Fibroblast of the aortic adventitia (primary cell): ENCODE results near the gene KCNQ1OT1. TPM values are rescaled to one million over a fixed set of nuclear protein-coding genes. Genes with fewer than 3 reads are reported as not detected.

Experiments used
- DNase-seq: peaks from one replicate; pipeline ENCODE4 v3.0.0-alpha.2; 2010; ENCODE audit warnings: low read depth
- H3K4me3 ChIP-seq: 2 replicates; pipeline ENCODE4 v1.5.1; 2011; ENCODE audit warnings: low read depth, mild to moderate bottlenecking, control low read depth, low read length, moderate library complexity
- CTCF ChIP-seq: IDR thresholded peaks from 2 replicates; pipeline ENCODE4 v1.5.1; 2011; ENCODE audit warnings: mild to moderate bottlenecking, low read length, control low read depth, inconsistent platforms; ENCODE audit not compliant: insufficient read depth
- total RNA-seq: library from RNA; depleted of rRNA; stranded (reverse); fragments of >200 nt; gene quantifications from 2 replicates; pipeline ENCODE4 v1.2.3, GENCODE V29; 2012; ENCODE audit warnings: low replicate concordance

Gene KCNQ1OT1
- total RNA-seq, 1 donor: 5.5 TPM

DNA sequence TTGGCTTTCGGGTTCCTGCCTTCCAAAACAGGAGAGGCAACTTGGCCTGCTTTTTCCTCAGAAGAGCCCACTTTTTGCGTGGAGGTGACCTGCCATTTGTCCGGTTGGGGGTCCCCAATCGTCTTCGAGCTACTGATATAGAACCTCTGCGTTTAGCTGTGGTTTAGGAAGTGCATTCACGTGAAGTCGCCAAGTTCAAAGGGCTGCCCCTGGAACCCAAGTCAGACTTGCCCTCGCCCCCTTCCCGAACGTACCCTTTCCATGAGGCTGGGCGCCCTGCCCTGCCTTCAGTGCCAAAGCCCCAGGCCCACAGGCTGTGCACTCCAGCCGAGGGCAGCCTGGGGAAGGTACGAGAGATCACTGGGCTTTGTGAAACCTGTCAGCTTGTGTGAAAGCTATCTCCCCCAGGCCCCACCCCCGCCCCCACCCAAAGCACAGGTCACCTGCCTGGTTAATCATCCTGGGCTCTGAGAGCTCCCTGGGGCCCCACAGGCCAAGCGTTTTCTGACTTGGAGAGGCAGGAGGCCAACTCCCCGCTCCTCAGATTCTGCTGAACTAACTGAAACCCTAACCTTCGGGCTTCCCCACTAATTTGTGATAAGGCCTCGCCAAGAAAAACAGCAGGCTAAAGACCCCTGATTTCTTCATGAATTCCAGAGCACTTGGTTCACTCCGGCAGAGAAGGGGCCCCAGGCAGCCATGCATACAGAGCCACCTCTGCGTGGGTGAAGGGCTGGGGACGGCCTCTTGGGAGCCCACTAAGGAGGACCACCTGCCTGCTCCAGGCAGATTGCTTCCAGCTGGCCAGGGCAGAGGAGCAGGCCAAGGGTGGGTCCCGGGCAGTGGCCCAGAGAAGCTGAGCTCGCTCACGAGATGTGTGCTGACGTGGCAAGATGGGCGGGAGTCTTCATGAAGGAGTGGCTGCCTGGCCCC is 25.8 kb upstream of the KCNQ1OT1 start:
- peak; percentile 96 for DNase-seq
- H3K4me3 ChIP-seq: no peak overlapping the region
- TF ChIP-seq CTCF: no peak

DNA sequence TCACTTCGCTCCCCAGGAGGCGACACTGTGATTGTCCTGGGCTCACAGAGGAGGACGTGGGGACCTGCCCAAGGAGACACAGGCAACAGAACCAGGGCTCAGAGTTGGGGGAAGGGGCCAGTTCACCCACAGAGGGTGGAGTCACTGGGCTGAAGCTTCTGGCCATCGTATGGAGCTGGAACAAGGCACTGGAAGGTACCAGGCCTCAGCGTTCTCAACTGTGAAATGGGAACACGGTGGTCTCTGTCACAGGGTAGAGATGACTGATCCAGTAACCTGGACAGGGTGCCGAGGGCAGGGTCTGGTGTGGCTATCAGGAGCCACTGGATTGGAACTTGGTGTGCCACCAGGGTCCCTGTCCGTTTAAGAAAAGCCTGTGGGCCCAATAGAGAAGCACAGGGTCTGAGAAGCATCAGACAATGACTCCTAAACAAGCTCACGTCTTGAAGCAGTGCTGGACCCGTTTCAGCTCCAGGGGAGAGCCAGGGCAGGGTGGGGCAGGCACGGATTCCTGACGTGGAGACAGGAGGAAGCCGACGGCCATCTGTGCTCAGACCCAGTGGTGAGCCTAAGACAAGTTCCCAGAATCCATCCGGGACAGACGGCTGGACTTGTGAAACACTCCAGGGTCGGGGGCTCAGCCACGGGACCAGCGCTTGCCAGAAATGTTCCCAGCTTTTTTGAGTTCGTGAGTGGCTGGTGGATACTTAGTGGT is 25.0 kb upstream of the KCNQ1OT1 start:
- peak; percentile 89 for DNase-seq
- TF ChIP-seq CTCF: no peak

GRCh38 chr11:2724104-2724503 is 24.3 kb upstream of the KCNQ1OT1 start:
- TF ChIP-seq CTCF: no peak
- no peak for DNase-seq
- no peak overlapping the region for H3K4me3 ChIP-seq

More for the DNA sequence above, 25.0 kb upstream of the KCNQ1OT1 start:
- H3K4me3 ChIP-seq: no peak overlapping the region

DNA sequence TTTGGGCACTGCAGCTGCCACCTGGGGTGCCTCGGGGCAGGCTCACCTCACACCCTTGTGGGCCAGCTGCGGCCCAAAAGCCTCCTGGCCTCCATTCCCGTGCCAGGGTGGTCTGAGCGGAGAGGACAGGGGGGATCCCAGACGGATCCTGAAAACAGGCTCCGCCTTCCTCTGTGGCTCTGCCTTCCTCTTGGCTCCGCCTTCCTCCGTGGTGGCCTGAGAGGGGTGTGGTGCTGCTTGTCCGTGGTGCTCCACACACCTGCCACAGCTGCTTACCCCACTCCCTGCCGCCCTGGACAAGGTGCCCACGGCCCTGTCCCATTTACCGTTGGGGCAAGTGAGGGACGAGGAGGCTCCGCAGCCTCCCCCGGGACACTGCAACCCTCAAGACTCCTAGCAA is 23.2 kb upstream of the KCNQ1OT1 start:
- TF ChIP-seq CTCF: no peak
- no peak for DNase-seq

GRCh38 chr11:2721210-2721916 is 21.6 kb upstream of the KCNQ1OT1 start:
- no peak for TF ChIP-seq CTCF
- no peak overlapping the region for H3K4me3 ChIP-seq
- no peak for DNase-seq

More for the DNA sequence above, 23.2 kb upstream of the KCNQ1OT1 start:
- H3K4me3 ChIP-seq: no peak overlapping the region

DNA sequence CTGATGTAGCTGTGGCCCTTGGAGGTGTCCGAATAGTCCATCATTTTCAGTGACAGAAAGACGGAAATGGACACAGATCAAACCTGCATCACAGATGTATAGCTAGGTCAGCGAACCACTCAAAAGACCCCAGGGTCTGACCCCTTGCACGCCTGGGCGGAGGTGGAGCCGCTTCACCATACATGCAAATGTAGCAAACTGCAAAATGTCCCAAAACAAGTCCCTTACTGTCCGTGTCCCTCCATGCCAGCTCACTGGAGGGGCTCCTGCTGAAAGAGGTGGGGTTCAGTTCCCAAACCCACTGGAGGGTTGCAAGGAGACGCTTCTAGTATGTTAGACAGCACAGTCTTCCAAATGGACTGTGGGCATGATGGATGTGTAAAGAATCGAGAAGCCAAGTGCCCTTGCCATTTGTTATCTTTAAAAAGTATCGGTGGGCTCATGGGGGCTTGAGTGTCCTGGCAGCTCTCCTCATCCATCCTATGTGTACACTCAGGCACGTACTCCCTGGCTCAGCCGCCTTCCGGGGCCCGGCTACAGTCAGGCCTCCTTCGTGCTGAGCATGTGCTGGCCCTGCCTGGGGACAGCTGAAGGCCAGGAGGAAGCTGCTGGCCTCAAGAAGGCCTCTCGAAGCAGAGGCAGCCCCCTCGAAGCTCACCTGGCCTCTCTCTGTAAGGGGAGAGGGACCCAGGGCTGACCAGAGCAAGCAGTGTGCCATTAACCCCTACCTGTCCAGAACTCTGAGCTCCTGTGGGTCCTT is 20.2 kb upstream of the KCNQ1OT1 start:
- DNase-seq: no peak
- H3K4me3 ChIP-seq: no peak overlapping the region
- TF ChIP-seq CTCF: no peak
